SK-N-SH treated with all-trans-retinoic acid at 6 μM for 48 hours (cell line): ENCODE measurements around the gene AMY2B.
"Not testable (repeated sequence)": the region's sequence is repeated elsewhere in the genome, so short reads cannot be mapped to it uniquely, and the experiment has no call there.

ENCODE experiments used
- BACH2 ChIP-seq: fragments of 250-450 bp; sonication (Bioruptor Pico); IDR thresholded peaks from 2 replicates; pipeline ENCODE4 v1.9.0; 2021; ENCODE audit warnings: mild to moderate bottlenecking, borderline replicate concordance
- ISL1 ChIP-seq: fragments of 250-450 bp; sonication (Bioruptor Pico); IDR thresholded peaks from 2 replicates; pipeline ENCODE4 v2.1.2; 2022; ENCODE audit warnings: mild to moderate bottlenecking, moderate library complexity
- TCF4 ChIP-seq: fragments of 250-450 bp; sonication (Bioruptor Pico); IDR thresholded peaks from 2 replicates; pipeline ENCODE4 v1.8.0; 2021; ENCODE audit warnings: mild to moderate bottlenecking, moderate library complexity, borderline replicate concordance
- TOX ChIP-seq: fragments of 250-450 bp; sonication (Bioruptor Pico); IDR thresholded peaks from 2 replicates; pipeline ENCODE4 v1.8.0; 2021; ENCODE audit warnings: mild to moderate bottlenecking, moderate library complexity, borderline replicate concordance
- ZNF565 ChIP-seq: fragments of 450-650 bp; formaldehyde crosslinking; conservative IDR thresholded peaks from 2 replicates; pipeline ENCODE4 v1.5.0; 2020; ENCODE audit warnings: low read depth, mild to moderate bottlenecking, moderate library complexity
- ZNF8 ChIP-seq: fragments of 450-650 bp; formaldehyde crosslinking; IDR thresholded peaks from 2 replicates; pipeline ENCODE4 v1.5.0; 2020; ENCODE audit warnings: mild to moderate bottlenecking, moderate library complexity
- TF ChIP-seq, protein P1 (sequence below): fragments of 250-450 bp; sonication (Bioruptor Pico); IDR thresholded peaks from 2 replicates; pipeline ENCODE4 v1.5.0; 2020; ENCODE audit warnings: mild to moderate bottlenecking, moderate library complexity
- TF ChIP-seq, protein P2 (sequence below): fragments of 250-450 bp; sonication (Bioruptor Pico); IDR thresholded peaks from 2 replicates; pipeline ENCODE4 v1.5.1; 2021; ENCODE audit warnings: mild to moderate bottlenecking, moderate library complexity
- TF ChIP-seq, protein P3 (sequence below): fragments of 250-450 bp; sonication (Bioruptor Pico); IDR thresholded peaks from 2 replicates; pipeline ENCODE4 v1.8.0; 2020; ENCODE audit warnings: mild to moderate bottlenecking, moderate library complexity, borderline replicate concordance

DNA sequence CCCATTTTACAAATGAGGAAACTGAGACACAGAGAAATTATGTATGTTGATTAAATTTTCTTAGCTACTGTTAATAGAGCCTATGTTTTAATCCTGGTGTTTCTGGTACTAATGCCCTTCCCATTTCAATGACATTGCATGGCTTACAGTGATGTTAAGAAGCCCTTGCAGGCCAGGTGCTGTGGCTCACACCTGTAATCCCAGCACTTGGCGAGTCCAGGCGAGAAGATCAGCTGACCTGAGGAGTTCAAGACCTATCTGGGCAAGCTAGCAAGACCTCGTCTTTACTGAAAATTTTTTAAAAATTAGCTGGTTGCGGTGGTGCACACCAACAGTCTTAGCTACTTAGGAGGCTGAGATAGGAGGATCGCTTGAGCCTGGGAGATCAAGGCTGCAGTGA is 5.4 kb downstream of the AMY2B start:
- TF ChIP-seq, protein P1, sequence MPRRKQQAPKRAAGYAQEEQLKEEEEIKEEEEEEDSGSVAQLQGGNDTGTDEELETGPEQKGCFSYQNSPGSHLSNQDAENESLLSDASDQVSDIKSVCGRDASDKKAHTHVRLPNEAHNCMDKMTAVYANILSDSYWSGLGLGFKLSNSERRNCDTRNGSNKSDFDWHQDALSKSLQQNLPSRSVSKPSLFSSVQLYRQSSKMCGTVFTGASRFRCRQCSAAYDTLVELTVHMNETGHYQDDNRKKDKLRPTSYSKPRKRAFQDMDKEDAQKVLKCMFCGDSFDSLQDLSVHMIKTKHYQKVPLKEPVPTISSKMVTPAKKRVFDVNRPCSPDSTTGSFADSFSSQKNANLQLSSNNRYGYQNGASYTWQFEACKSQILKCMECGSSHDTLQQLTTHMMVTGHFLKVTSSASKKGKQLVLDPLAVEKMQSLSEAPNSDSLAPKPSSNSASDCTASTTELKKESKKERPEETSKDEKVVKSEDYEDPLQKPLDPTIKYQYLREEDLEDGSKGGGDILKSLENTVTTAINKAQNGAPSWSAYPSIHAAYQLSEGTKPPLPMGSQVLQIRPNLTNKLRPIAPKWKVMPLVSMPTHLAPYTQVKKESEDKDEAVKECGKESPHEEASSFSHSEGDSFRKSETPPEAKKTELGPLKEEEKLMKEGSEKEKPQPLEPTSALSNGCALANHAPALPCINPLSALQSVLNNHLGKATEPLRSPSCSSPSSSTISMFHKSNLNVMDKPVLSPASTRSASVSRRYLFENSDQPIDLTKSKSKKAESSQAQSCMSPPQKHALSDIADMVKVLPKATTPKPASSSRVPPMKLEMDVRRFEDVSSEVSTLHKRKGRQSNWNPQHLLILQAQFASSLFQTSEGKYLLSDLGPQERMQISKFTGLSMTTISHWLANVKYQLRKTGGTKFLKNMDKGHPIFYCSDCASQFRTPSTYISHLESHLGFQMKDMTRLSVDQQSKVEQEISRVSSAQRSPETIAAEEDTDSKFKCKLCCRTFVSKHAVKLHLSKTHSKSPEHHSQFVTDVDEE (CRISPR knock-in tag), result not testable (repeated sequence)
- TF ChIP-seq BACH2; ZNF565 (CRISPR knock-in tag); ZNF8; TCF4 (CRISPR knock-in tag); ISL1 (CRISPR knock-in tag); TOX: not testable (repeated sequence)
- TF ChIP-seq, protein P2, sequence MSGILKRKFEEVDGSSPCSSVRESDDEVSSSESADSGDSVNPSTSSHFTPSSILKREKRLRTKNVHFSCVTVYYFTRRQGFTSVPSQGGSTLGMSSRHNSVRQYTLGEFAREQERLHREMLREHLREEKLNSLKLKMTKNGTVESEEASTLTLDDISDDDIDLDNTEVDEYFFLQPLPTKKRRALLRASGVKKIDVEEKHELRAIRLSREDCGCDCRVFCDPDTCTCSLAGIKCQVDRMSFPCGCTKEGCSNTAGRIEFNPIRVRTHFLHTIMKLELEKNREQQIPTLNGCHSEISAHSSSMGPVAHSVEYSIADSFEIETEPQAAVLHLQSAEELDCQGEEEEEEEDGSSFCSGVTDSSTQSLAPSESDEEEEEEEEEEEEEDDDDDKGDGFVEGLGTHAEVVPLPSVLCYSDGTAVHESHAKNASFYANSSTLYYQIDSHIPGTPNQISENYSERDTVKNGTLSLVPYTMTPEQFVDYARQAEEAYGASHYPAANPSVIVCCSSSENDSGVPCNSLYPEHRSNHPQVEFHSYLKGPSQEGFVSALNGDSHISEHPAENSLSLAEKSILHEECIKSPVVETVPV (CRISPR knock-in tag), result not testable (repeated sequence)
- TF ChIP-seq, protein P3, sequence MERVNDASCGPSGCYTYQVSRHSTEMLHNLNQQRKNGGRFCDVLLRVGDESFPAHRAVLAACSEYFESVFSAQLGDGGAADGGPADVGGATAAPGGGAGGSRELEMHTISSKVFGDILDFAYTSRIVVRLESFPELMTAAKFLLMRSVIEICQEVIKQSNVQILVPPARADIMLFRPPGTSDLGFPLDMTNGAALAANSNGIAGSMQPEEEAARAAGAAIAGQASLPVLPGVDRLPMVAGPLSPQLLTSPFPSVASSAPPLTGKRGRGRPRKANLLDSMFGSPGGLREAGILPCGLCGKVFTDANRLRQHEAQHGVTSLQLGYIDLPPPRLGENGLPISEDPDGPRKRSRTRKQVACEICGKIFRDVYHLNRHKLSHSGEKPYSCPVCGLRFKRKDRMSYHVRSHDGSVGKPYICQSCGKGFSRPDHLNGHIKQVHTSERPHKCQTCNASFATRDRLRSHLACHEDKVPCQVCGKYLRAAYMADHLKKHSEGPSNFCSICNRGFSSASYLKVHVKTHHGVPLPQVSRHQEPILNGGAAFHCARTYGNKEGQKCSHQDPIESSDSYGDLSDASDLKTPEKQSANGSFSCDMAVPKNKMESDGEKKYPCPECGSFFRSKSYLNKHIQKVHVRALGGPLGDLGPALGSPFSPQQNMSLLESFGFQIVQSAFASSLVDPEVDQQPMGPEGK (CRISPR knock-in tag), result not testable (repeated sequence)
